ENCODE data around the gene SCGB1C2. TPM values are rescaled to one million over a fixed set of nuclear protein-coding genes. Genes with fewer than 3 reads are reported as not detected.
"Not testable (repeated sequence)": the region's sequence is repeated elsewhere in the genome, so short reads cannot be mapped to it uniquely, and the experiment has no call there.

SCGB1C2 gene
- total and polyA plus RNA-seq, 3 donors from 2014 or later = not detected

DNA sequence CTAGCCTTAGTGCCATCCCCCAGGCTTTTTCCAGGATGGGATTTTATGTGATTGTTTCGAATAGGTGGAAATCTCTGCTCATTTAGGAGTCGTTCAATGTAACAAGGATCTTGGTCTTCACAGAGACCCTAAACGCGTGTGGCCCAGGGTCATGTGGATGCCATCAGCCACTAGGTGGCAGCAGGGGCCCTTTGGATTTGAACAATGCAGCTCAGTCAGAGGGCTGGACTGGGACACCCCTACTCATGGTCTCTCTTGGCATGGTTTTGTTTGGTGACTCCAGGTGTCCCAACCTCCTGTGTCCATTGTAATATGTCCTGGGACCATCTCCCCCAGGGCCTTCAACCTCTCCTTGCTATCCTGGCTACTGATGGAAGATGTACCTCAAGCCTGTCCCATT lies 838 bp upstream of the SCGB1C2 start:
- intact Hi-C loops (cut with DNase I; ENCODE audit: low total_unique reads); H3K27me3 ChIP-seq: not testable (repeated sequence)
- 4% methylated on average over 4 of the region's 4 CpGs; no CpG with 5 or more reads in 1 of the 2 donors for WGBS, 2 donors

GRCh38 chr17:139401-140205 lies 2.2 kb downstream of the SCGB1C2 start:
- H3K9me3 ChIP-seq; H3K4me3 ChIP-seq; H3K27me3 ChIP-seq; H3K36me3 ChIP-seq (ENCODE audit: low read depth, missing control alignments); intact Hi-C loops (cut with DNase I; ENCODE audit: low total_unique reads); H3K4me1 ChIP-seq; H3K27ac ChIP-seq: not testable (repeated sequence)
- peak; percentile 8 for DNase-seq
- WGBS, 2 donors = 50 to 65% methylated on average over 2 to 7 of the region's 22 CpGs

More for the DNA sequence above, 838 bp upstream of the SCGB1C2 start:
- DNase-seq = peak; percentile 82
- not testable (repeated sequence) for H3K27ac ChIP-seq; H3K36me3 ChIP-seq (ENCODE audit: low read depth, missing control alignments); H3K4me3 ChIP-seq; H3K9me3 ChIP-seq; H3K4me1 ChIP-seq
- TF ChIP-seq, protein P1, sequence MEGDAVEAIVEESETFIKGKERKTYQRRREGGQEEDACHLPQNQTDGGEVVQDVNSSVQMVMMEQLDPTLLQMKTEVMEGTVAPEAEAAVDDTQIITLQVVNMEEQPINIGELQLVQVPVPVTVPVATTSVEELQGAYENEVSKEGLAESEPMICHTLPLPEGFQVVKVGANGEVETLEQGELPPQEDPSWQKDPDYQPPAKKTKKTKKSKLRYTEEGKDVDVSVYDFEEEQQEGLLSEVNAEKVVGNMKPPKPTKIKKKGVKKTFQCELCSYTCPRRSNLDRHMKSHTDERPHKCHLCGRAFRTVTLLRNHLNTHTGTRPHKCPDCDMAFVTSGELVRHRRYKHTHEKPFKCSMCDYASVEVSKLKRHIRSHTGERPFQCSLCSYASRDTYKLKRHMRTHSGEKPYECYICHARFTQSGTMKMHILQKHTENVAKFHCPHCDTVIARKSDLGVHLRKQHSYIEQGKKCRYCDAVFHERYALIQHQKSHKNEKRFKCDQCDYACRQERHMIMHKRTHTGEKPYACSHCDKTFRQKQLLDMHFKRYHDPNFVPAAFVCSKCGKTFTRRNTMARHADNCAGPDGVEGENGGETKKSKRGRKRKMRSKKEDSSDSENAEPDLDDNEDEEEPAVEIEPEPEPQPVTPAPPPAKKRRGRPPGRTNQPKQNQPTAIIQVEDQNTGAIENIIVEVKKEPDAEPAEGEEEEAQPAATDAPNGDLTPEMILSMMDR (IDR thresholded peaks at IDR 0.05) = peak in 1 of 3 experiments; percentile 55

DNA sequence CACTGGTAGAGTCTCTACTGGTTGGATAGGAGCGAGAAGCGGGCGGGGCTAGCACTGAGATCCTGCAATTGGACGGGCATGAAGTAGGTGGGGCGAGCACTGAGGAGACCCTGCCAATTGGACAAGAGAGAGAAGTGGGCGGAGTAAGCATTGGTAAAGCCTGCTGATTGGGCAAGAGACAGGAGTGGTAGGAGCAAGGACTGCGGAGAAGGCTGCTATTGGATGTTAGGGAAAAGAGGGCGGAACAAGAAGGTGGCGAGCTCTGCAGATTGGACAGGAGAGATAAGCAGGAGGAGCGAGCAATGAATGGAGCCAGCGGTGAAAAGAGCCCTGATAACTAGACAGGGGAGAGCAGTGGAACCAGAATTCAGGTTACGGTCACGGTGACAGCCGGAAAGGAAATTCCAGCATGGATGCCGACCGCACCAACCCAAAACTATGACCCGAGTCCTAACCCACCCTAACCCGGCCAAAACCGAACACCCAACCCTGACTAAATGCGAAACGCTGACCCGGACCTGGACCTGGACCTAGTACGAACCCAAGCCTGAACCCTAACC lies 4.8 kb downstream of the SCGB1C2 start:
- no peak for TF ChIP-seq POLR2A (IDR thresholded peaks at IDR 0.05)
- TF ChIP-seq, protein P1 (IDR thresholded peaks at IDR 0.05) = no peak
- Histone ChIP-seq H3K36me3 (ENCODE audit: low read depth, missing control alignments) (no peaks in the 10 kb centered on the region), H3K4me3 (no peak overlapping the region), H3K27ac (no peak overlapping the region), H3K27me3 (no peaks in the 10 kb centered on the region), H3K4me1 (no peaks in the 10 kb centered on the region), H3K9me3 (no peaks in the 10 kb centered on the region)
- WGBS, 2 donors = 66 to 80% methylated on average over 23 of the region's 23 CpGs
- DNase-seq = peak; percentile 86
- intact Hi-C loops (cut with DNase I; ENCODE audit: low total_unique reads) = no loop called here

GRCh38 chr17:142876-143784 lies 5.8 kb downstream of the SCGB1C2 start:
- no peak overlapping the region for H3K27ac ChIP-seq
- TF ChIP-seq, protein P1 (IDR thresholded peaks at IDR 0.05) = no peak
- TF ChIP-seq POLR2A (IDR thresholded peaks at IDR 0.05) = no peak
- H3K36me3 ChIP-seq (ENCODE audit: low read depth, missing control alignments) = no peaks in the 10 kb centered on the region
- H3K9me3 ChIP-seq = no peaks in the 10 kb centered on the region
- DNase-seq = peak; percentile 12
- no peak overlapping the region for H3K4me3 ChIP-seq
- WGBS, 2 donors = 58 to 60% methylated on average over 23 of the region's 23 CpGs
- H3K27me3 ChIP-seq = no peaks in the 10 kb centered on the region
- intact Hi-C loops (cut with DNase I; ENCODE audit: low total_unique reads) = no loop called here
- H3K4me1 ChIP-seq = no peaks in the 10 kb centered on the region

- TF ChIP-seq, protein P1 (IDR thresholded peaks at IDR 0.05) = peak; percentile 54 to 96 (median 94)
- no peak for TF ChIP-seq POLR2A (IDR thresholded peaks at IDR 0.05)
- DNase-seq = peak; percentile 85
- Histone ChIP-seq H3K4me3 (no peak overlapping the region), H3K9me3 (no peaks in the 10 kb centered on the region), H3K27me3 (no peaks in the 10 kb centered on the region), H3K36me3 (ENCODE audit: low read depth, missing control alignments) (no peaks in the 10 kb centered on the region), H3K4me1 (no peaks in the 10 kb centered on the region), H3K27ac (no peak overlapping the region)
- 1 to 3% methylated on average over 17 to 44 of the region's 44 CpGs for WGBS, 2 donors
- intact Hi-C loops (cut with DNase I; ENCODE audit: low total_unique reads) = no loop called here
Measured at GRCh38 chr17:143785-144281, 6.5 kb downstream of the SCGB1C2 start.
